GM19395 (cell line): ENCODE data around the gene PFKM.
"Not testable (repeated sequence)": the region's sequence is repeated elsewhere in the genome, so short reads cannot be mapped to it uniquely, and the experiment has no call there.

Experiments
- ATAC-seq: cut with Tn5 transposase; IDR thresholded peaks from one replicate; pipeline ENCODE4 v1.9.1; 2021; ENCODE audit warnings: mild to moderate bottlenecking, moderate library complexity; ENCODE audit not compliant: unreplicated experiment

The PFKM gene

DNA sequence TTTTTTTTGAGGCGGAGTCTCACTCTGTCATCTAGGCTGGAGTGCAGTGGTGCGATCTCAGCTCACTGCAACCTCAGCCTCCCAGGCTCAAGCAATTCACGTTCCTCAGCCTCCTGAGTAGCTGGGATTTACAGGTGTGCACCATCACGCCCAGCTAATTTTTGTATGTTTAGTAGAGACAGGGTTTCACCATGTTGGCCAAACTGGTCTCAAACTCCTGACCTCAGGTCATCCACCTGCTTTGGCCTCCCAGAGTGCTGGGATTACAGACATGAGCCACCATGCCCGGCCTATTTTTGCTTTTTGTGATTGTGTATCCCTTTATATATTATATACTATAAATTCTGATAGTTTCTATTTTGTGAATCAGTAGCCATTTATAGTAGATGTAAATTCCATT lies 36.6 kb downstream of the PFKM start:
- not testable (repeated sequence) for ATAC-seq

DNA sequence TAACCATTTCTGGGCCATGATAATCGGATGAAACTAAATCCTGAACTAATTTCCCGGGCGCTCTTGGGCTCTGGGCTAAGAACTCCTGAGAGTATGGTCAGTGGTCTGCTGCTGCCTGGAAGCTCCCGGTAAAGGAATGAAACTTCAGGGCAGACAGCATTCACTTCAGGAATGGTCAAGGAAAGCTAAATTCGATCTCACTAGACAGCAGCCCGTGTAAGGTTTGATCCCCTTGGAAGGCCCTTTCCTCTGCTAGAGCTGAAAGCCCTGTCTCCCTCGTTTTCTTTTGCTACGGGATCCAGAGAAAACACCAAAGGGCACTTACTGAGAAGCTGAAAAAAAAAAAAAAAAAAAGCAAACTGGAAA lies 37.5 kb downstream of the PFKM start:
- no peak for ATAC-seq

DNA sequence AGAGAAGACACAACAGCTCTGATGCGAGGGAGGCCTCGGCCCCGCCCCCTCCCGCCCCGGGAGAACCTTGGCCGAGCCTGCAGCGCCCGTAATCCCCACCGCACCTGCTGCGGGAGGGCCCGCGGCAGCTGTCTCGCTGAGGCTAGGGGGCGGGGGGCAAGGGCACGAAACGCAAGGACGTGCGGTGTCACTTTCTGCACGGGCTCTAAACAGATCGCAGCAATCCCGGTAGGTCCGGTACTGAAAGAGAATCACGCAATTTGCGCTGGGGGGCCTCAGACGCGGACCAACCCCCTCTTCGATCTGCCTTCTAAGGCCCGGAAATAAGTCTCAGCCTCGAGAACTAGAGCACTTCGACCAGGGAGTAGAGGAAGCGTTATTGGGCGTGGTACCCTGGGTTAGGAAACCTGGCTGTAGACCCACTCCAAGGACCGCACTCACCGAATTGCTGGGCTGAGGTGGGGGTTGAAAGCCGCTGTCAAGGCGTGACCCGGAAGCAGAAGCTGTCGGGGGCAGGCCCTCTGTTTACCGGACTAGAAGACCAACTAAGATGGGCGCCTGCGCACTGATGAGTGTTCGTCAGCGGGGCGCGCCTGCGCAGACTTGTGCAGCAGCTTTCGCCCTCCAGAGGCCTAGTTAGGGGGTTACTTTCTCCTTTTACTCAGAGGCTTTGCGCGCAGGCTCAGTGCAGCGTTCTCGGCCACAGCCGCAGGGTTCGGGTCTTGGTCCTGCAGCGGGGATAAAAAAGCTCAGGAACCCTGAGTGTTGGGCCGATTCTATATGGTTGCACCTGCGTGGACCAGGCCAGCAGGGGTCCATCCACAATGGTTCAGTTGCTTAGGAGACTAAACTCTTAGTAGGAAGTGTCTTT lies 38.1 kb downstream of the PFKM start, which contains the start of gene ASB8:
Gene ASB8, minus strand, starts transcription at position 498 of the 871 bp plus-strand sequence. CDS start 4,019 bp downstream, outside the sequence.
- ATAC-seq, result peak; percentile 95

DNA sequence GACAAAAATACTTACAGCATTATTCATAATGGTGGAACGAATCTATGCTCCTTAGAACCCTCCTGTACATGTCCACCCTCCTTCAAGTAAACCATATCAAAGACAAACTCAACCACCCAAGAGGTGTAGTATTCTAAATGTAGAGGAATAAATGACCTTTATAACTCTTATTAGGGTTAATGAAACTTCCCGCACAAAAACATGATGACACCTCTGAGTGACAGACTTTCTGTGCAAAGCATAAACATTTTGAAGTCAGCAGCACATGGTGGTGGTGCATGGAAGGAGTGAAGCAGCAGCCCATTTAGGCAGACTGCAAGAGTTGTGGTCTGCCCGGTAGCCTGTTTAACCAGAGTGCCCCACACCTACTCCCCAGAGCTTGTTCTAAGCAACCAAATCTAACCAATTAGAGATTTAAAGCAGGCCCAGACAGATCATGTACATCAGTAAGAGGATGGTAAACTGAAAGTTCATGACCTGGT lies 38.8 kb downstream of the PFKM start:
- no peak for ATAC-seq

- ATAC-seq, result no peak
These were observed 40.9 kb downstream of the PFKM start for GRCh38 chr12:48160046-48160445.

- no peak for ATAC-seq
These were observed 41.6 kb downstream of the PFKM start for GRCh38 chr12:48160807-48161206.

DNA sequence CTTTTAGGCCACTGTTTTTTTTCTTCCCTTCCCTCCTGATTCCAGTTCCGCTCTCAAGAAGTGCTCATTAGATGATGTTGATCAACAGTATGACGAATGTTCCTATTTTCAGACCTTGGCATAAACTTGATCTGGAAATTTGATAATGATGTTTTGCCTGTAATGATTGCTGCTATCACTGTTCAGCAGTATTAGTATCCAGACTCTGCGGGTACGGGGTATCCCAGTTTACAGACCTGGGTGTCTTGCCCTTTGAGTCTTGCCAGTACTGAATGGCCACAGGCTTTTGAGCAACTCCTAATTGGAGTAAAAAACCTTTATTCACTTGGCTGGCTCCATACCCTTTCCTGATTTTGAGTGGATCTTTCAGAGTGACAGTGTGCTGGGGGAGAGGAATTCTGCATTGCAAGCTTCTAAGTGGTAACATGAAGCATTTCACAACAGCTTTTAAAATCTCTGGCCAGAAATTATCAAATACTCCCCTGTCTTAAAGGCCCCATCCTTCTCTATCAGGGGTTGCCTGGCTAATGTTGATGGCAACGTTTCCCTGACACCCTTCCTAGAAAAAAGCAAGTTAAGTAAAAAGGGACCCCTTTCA lies 44.1 kb downstream of the PFKM start:
- no peak for ATAC-seq

- no peak for ATAC-seq
These were observed 45.3 kb downstream of the PFKM start for GRCh38 chr12:48164451-48164850.

- ATAC-seq, result no peak
These were observed 46.2 kb downstream of the PFKM start for GRCh38 chr12:48165089-48165981.

GRCh38 chr12:48169011-48169410 lies 49.8 kb downstream of the PFKM start:
- no peak for ATAC-seq

DNA sequence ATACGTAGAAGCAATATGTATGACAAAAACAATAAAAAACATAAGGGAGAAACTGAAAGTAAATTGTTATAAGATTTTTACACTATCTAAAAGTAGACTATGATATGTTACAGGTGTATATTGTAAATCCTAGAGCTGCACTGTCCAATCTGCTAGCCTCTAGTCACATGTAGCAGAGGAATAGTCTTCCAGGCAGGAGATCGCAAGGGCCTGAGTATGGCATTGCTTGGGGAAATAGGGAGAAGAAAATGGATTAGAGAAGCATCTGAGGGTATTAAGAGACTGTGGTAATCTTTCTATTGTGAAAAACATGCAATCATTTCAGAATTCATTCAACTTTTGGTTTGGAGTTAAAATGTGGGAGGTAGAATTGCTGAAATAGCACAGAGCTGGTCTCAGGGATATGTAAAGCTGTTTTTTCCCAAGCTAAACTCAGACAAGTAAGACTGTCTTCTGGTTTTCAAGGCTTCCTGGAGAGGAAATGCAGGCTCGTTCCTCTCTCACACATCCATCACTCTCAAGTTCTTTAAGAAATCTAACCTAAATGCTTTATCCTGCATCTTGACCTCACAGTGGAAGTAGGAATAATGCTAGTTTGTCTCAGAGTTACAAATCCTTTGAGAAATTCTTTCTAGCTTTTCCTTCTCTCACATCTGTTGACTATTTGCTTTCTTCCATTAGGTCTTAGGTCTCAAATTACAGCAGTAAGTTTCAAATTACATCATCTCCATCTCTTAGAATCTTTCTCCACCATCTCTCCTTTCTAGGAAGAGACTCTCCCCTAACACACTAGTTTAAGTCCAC lies 56.7 kb downstream of the PFKM start:
- ATAC-seq, result no peak

GRCh38 chr12:48176417-48176751 lies 57.2 kb downstream of the PFKM start:
- no peak for ATAC-seq

- ATAC-seq, result no peak
These were observed 58.8 kb downstream of the PFKM start for GRCh38 chr12:48177982-48178381.

DNA sequence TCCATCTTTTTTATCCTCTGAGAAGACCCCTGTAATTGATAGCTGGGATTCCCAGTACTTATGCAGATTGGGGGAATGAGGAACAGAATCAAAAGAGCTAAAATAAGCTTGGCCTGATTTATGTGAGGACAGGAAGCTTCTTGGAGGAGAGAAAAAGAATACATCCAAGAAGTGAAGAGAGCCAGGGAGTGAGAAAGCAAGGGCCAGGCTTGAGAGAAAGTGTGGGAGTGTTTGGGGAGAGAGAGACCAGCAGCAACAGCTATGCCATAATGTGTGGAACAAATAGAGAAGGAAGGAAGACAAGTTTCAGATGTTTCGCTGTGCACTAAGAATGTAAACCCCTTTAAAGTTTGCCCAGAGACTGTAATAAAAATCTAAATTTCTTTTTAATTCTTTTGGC lies 60.3 kb downstream of the PFKM start:
- ATAC-seq, result no peak

GRCh38 chr12:48180424-48180823 lies 61.3 kb downstream of the PFKM start:
- ATAC-seq, result no peak

GRCh38 chr12:48180857-48181495 lies 61.8 kb downstream of the PFKM start:
- ATAC-seq, result no peak

DNA sequence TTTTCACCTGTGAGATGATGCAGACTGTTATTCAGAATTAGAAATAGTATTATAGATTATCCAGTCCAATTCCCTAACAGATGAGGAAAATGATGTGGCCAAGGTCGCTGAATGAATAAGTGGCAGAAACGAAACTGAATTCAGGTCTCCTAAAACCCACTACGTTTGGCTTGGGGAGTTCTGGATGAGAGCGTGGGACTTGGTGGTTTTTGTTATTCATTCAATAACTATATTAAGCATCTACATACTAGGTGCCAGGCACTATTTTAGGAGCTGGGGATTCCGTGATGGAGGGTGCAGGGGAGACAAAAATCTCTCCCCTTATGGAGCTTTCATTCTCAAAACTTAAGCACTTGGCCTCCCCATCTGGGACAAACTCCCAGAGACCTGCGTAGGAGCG lies 63.5 kb downstream of the PFKM start:
- no peak for ATAC-seq

DNA sequence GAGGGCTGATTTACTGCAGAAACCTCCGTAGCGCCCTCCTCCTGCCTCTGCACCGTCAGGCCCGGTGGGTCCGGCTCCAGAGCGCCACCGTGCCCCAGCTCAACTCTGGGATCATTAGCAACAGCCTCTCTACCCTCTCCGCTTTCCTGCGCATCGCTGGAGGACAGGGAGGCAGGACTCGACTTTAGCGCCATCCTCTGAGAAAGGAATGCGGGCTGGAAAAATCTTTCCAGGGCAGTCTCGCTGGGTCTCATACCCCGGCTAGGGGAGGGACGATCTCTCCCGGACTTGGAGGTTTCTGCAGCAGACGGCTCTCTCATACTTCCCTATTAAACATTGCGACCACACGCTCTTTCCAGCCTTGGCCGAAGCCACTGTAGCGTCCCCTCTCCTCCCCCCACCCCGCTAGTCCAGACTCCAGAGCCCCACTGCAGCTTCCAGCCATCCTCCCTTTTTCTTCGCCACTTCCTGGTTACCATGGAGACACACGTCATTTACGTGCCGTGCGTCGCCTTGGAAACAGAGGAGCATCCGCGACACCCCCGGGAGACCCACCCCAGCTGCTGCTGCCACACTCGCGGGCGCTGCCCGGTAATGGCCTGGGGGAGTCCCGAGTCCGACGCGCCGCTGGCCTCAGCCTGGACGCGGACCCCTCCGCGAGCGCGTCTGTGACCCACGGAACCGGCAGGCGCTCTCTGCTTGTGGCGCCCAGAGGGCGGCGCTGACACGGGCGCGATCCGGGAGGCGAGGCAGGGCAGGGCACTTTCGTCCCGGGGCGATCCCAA lies 64.1 kb downstream of the PFKM start, which contains the start of gene CCDC184:
Gene CCDC184, plus strand, starts transcription at position 554 of the 785 bp plus-strand sequence. CDS start 479 bp downstream, outside the sequence.
- peak; percentile 81 for ATAC-seq

DNA sequence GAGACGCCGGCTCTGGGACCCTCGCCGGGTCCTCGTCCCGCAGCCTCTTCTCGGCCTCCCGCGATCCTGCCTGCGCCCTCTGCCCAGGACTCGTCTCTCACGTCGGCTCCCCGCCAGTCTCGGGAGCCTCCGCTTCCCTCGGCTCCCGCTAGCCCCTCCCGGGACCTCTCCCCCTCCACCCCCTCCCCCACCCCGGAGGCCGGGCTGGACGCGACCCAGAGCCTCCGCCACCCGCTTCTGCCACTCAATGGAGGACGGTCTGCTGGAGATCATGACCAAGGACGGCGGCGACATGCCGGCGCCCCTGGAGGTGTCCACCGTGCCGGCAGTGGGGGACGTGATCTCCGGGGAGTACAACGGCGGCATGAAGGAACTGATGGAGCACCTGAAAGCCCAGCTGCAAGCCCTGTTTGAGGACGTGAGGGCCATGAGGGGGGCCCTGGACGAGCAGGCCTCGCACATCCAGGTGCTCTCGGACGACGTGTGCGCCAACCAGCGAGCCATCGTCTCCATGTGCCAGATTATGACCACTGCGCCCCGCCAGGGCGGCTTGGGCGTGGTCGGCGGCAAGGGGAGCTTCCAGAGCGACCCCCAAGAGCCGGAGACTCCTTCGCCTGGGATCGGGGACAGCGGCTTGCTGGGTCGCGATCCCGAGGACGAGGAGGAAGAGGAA lies 64.8 kb downstream of the PFKM start:
- no peak for ATAC-seq
